ENCODE data around the gene DOCK3. TPM values are rescaled to one million over a fixed set of nuclear protein-coding genes. Genes with fewer than 3 reads are reported as not detected.

The DOCK3 gene
- total RNA-seq, 2 experiments from 2014 or later = 3.4 to 4.1 TPM

- H3K9me3 Mint-ChIP-seq (ENCODE audit: low read depth) = no peaks in the 10 kb centered on the region
- no peak for DNase-seq
Observed at GRCh38 chr3:51340989-51341636, 666.4 kb downstream of the DOCK3 start.

DNA sequence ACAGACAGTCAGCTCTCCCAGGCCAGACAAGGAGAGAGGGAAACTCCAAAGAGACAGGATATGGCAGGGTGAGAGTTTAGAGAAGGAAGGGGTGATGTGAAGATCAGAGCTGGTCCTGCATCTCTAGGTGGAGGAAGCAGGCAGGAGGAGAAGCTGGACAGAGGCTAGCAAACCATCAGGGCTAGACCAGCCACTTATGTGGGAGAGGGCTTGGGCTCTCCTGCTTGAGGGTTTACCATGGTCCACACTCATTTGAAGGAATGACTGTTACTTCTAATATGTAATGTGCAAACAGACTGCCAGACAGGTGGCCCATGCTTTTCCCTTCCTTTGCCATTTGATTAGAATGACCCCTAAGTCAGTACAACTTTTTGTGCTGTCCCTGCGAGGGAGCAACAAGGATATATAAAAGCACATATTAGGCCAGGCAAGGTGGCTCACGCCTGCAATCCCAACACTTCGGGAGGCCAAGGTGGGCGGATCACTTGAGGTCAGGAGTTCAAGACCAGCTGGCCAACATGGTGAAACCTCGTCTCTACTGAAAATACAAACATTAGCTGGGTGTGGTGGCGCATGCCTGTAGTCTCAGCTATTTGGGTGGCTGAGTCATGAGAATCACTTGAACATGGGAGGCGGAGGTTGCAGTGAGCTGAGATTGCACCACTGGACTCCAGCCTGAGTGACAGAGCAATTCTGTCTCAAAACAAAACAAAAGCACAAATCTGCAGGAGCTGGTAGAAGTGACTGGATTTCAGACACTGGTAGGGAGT lies 669.4 kb downstream of the DOCK3 start:
- no peaks in the 10 kb centered on the region for H3K4me1 Mint-ChIP-seq
- H3K36me3 Mint-ChIP-seq = no peaks in the 10 kb centered on the region
- no peak for DNase-seq
- H3K4me3 Mint-ChIP-seq = no peak overlapping the region
- H3K27me3 Mint-ChIP-seq = no peaks in the 10 kb centered on the region
- ATAC-seq = no peak
- no peak overlapping the region for H3K27ac Mint-ChIP-seq
- H3K9me3 Mint-ChIP-seq (ENCODE audit: low read depth) = no peaks in the 10 kb centered on the region
- CTCF ChIA-PET = interaction anchor here (0.9 kb wide), 1 partner anchor 28 kb away, joined by 3 read pairs; no protein-coding TSS in a partner anchor

More at GRCh38 chr3:51340989-51341636, 666.4 kb downstream of the DOCK3 start:
- H3K27me3 Mint-ChIP-seq = no peaks in the 10 kb centered on the region
- no peaks in the 10 kb centered on the region for H3K36me3 Mint-ChIP-seq
- CTCF ChIA-PET = no interaction called here
- no peak for ATAC-seq
- H3K4me1 Mint-ChIP-seq = no peaks in the 10 kb centered on the region
- H3K27ac Mint-ChIP-seq = no peak overlapping the region
- H3K4me3 Mint-ChIP-seq = no peak overlapping the region

- no peak overlapping the region for H3K4me3 Mint-ChIP-seq
- H3K27ac Mint-ChIP-seq = no peak overlapping the region
- peaks cover 2% of the 10 kb centered on the region for H3K36me3 Mint-ChIP-seq
- ATAC-seq = no peak
- H3K4me1 Mint-ChIP-seq = no peaks in the 10 kb centered on the region
- no peaks in the 10 kb centered on the region for H3K27me3 Mint-ChIP-seq
- CTCF ChIA-PET = no interaction called here
- H3K9me3 Mint-ChIP-seq (ENCODE audit: low read depth) = peaks cover 2% of the 10 kb centered on the region
- DNase-seq = no peak
Observed at GRCh38 chr3:51350751-51351150, 676.0 kb downstream of the DOCK3 start.

- no peaks in the 10 kb centered on the region for H3K27me3 Mint-ChIP-seq
- H3K4me3 Mint-ChIP-seq = no peak overlapping the region
- CTCF ChIA-PET = no interaction called here
- DNase-seq (no peak), ATAC-seq (no peak)
- no peaks in the 10 kb centered on the region for H3K4me1 Mint-ChIP-seq
- H3K27ac Mint-ChIP-seq = no peak overlapping the region
- peaks cover 2% of the 10 kb centered on the region for H3K9me3 Mint-ChIP-seq (ENCODE audit: low read depth)
- peaks cover 2% of the 10 kb centered on the region for H3K36me3 Mint-ChIP-seq
Observed at GRCh38 chr3:51353131-51353530, 678.4 kb downstream of the DOCK3 start.

GRCh38 chr3:51353691-51354090 lies 679.0 kb downstream of the DOCK3 start:
- Mint-ChIP-seq H3K27me3 (no peaks in the 10 kb centered on the region), H3K27ac (no peak overlapping the region), H3K4me1 (no peaks in the 10 kb centered on the region), H3K36me3 (peaks cover 2% of the 10 kb centered on the region), H3K4me3 (no peak overlapping the region), H3K9me3 (ENCODE audit: low read depth) (peaks cover 2% of the 10 kb centered on the region)
- CTCF ChIA-PET = no interaction called here
- DNase-seq (no peak), ATAC-seq (no peak)

DNA sequence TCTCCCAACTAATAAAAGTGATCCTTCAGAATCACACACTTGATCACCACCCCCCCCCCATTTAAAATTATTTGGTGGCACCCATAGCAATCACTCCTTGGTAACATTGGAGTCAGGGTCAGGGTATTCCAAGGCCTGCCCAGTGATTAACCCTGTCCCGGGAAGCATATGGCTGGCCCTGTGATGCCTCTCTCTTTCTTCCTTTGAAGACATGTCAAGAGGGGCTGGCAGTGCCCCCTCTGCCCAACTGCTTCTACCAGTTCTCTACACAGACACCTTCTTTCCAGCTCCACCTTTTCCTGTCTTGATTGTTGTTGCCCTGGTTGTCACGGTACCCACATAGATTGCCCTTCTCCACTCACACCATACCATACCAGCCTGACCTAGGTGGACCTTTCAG lies 679.4 kb downstream of the DOCK3 start:
- DNase-seq (no peak), ATAC-seq (no peak)
- Mint-ChIP-seq H3K27me3 (no peaks in the 10 kb centered on the region), H3K9me3 (ENCODE audit: low read depth) (peaks cover 2% of the 10 kb centered on the region), H3K27ac (no peak overlapping the region), H3K36me3 (peaks cover 2% of the 10 kb centered on the region), H3K4me1 (no peaks in the 10 kb centered on the region), H3K4me3 (no peak overlapping the region)
- CTCF ChIA-PET = no interaction called here

GRCh38 chr3:51354731-51355615 lies 680.2 kb downstream of the DOCK3 start:
- H3K4me1 Mint-ChIP-seq = no peaks in the 10 kb centered on the region
- no peak overlapping the region for H3K4me3 Mint-ChIP-seq
- CTCF ChIA-PET = no interaction called here
- ATAC-seq = no peak
- H3K27me3 Mint-ChIP-seq = no peaks in the 10 kb centered on the region
- no peak for DNase-seq
- no peaks in the 10 kb centered on the region for H3K9me3 Mint-ChIP-seq (ENCODE audit: low read depth)
- no peaks in the 10 kb centered on the region for H3K36me3 Mint-ChIP-seq
- H3K27ac Mint-ChIP-seq = no peak overlapping the region

GRCh38 chr3:51355891-51356578 lies 681.3 kb downstream of the DOCK3 start:
- H3K36me3 Mint-ChIP-seq = no peaks in the 10 kb centered on the region
- ATAC-seq = no peak
- H3K4me3 Mint-ChIP-seq = no peak overlapping the region
- CTCF ChIA-PET = interaction anchor here (1.6 kb wide), 1 partner anchor 385 kb away, joined by 3 read pairs; no protein-coding TSS in a partner anchor
- no peaks in the 10 kb centered on the region for H3K4me1 Mint-ChIP-seq
- DNase-seq = no peak
- H3K9me3 Mint-ChIP-seq (ENCODE audit: low read depth) = no peaks in the 10 kb centered on the region
- H3K27ac Mint-ChIP-seq = no peak overlapping the region
- H3K27me3 Mint-ChIP-seq = no peaks in the 10 kb centered on the region

DNA sequence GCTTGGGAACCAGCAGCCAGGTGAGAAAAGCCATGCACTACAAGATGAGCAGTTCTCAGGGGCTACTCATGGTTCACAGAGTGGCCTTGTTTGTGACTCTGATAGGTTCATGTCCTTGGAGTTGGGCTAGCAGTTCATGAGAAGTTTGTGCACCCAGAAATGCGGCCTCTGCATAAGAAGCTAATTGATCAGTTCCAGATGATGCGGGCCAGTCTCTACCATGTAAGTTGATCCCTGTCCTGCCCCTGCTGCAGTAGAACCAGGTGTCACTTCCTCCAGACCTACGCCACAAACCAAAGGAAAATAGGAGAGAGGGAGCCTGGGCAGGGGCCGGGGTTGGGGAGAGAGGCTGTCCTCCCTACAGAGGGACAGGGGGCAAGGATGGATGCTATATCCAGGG lies 683.1 kb downstream of the DOCK3 start:
- CTCF ChIA-PET = no interaction called here
- no peaks in the 10 kb centered on the region for H3K27me3 Mint-ChIP-seq
- no peak for ATAC-seq
- H3K9me3 Mint-ChIP-seq (ENCODE audit: low read depth) = no peaks in the 10 kb centered on the region
- no peak overlapping the region for H3K27ac Mint-ChIP-seq
- no peak overlapping the region for H3K4me3 Mint-ChIP-seq
- no peaks in the 10 kb centered on the region for H3K36me3 Mint-ChIP-seq
- H3K4me1 Mint-ChIP-seq = no peaks in the 10 kb centered on the region
- DNase-seq = no peak

- Mint-ChIP-seq H3K27me3 (no peaks in the 10 kb centered on the region), H3K4me1 (no peaks in the 10 kb centered on the region), H3K9me3 (ENCODE audit: low read depth) (no peaks in the 10 kb centered on the region), H3K4me3 (no peak overlapping the region), H3K36me3 (no peaks in the 10 kb centered on the region), H3K27ac (no peak overlapping the region)
- ATAC-seq = no peak
- CTCF ChIA-PET = no interaction called here
- no peak for DNase-seq
Observed at GRCh38 chr3:51358981-51359380, 684.3 kb downstream of the DOCK3 start.

DNA sequence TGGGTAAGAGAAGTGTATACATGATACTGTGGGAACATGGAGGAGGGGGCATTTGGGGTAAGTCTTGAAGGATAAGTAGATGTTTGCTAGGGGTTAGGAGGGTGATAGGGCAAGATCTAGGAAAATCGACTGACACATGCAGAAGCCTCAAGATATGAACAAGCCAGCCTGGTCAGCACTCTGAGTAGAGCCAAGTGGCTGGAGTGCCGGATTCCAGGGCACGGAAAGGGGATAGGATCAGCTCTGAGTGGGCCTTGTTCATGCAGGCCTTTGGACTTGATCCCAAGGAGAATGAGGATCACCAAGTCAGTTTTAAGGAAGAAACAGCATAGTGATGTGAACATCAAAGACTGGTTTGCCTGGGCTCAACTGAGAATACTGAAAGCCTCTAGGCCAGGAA lies 686.1 kb downstream of the DOCK3 start:
- DNase-seq (no peak), ATAC-seq (no peak)
- H3K27me3 Mint-ChIP-seq = no peaks in the 10 kb centered on the region
- H3K27ac Mint-ChIP-seq = no peak overlapping the region
- CTCF ChIA-PET = interaction anchor here (0.6 to 1.7 kb wide), 2 partner anchors 10 to 379 kb away, joined by 3 to 5 read pairs; no protein-coding TSS in a partner anchor
- H3K9me3 Mint-ChIP-seq (ENCODE audit: low read depth) = no peaks in the 10 kb centered on the region
- no peaks in the 10 kb centered on the region for H3K4me1 Mint-ChIP-seq
- no peaks in the 10 kb centered on the region for H3K36me3 Mint-ChIP-seq
- H3K4me3 Mint-ChIP-seq = no peak overlapping the region

DNA sequence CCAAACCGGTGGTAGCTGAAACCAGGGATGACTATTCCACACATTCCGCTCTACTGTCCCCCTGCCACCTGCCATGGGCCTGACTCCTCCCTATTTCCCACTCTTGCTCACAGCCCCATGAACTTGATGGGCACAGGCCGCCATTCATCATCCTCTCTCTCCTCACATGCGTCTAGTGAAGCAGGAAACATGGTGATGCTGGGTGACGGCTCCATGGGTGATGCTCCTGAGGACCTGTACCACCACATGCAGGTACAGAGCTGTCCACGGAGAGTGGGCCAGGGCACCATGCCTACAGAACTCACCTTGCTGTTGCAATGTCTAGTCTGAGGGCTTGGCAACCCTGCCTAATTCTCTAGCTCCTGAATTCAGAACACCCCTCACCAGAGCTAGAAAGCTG lies 687.0 kb downstream of the DOCK3 start:
- no peaks in the 10 kb centered on the region for H3K36me3 Mint-ChIP-seq
- H3K9me3 Mint-ChIP-seq (ENCODE audit: low read depth) = no peaks in the 10 kb centered on the region
- no peak for DNase-seq
- H3K27me3 Mint-ChIP-seq = peaks cover 2% of the 10 kb centered on the region
- H3K4me1 Mint-ChIP-seq = no peaks in the 10 kb centered on the region
- CTCF ChIA-PET = interaction anchor here (1.7 kb wide), 1 partner anchor 9 kb away, joined by 5 read pairs; no protein-coding TSS in a partner anchor
- no peak overlapping the region for H3K27ac Mint-ChIP-seq
- no peak overlapping the region for H3K4me3 Mint-ChIP-seq
- ATAC-seq = no peak

DNA sequence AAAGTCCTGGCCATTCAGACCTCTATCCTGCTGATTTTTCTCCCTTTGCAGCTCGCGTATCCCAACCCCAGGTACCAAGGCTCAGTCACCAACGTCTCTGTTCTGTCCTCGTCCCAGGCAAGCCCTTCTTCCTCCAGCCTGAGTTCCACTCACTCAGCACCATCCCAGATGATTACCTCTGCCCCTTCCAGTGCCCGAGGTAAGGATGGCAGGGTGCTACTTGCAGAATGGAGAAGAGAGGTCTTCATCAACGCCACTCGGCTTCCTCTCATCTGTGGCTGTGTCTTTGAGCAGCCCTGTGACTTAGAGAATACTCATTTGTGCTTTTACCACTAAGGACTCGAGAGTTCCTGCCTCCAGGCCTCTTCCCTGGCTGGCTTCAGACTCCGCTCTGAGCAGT lies 687.7 kb downstream of the DOCK3 start:
- Mint-ChIP-seq H3K4me1 (no peaks in the 10 kb centered on the region), H3K9me3 (ENCODE audit: low read depth) (no peaks in the 10 kb centered on the region), H3K27me3 (peaks cover 4% of the 10 kb centered on the region), H3K4me3 (no peak overlapping the region), H3K27ac (no peak overlapping the region), H3K36me3 (no peaks in the 10 kb centered on the region)
- CTCF ChIA-PET = no interaction called here
- no peak for DNase-seq
- ATAC-seq = no peak

Measured in activated CD8-positive, alpha-beta memory T cell treated with anti-CD3 and anti-CD28 coated beads, Interleukin-2, amount 10 ng/mL, durations not matched to agents 7 days and 5 days (primary cell).